HS-5 (cell line): ENCODE results near the gene GRHL3.

Experiments
- DNase-seq: peaks from one replicate; pipeline ENCODE4 v3.0.0-alpha.2; 2012; ENCODE audit warnings: low read depth

Gene GRHL3

GRCh38 chr1:24374891-24375786, 56.0 kb downstream of the GRHL3 start:
- no peak for DNase-seq

- DNase-seq = no peak
Observed at GRCh38 chr1:24379733-24380315, 60.7 kb downstream of the GRHL3 start.

DNA sequence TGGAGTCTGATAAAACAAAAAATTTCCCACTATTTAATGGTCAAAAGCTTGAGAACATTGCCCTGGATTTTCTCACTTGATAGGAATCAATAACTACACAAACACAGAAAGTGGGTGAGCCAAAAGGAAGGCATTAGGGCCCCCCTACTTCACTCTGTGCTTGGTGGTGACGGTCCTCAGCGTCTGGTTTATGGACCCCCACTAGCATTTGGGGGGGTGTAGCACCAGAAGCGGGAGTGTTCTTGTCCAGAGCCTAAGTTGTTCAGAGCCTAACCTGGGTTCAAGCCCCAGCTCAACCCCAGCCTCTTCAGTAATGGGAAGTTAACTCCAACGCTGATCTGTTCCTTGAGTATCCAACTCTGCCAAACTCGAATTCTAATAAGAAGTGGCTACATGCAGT, 61.4 kb downstream of the GRHL3 start:
- DNase-seq = no peak

GRCh38 chr1:24381256-24381655, 62.1 kb downstream of the GRHL3 start:
- no peak for DNase-seq

DNA sequence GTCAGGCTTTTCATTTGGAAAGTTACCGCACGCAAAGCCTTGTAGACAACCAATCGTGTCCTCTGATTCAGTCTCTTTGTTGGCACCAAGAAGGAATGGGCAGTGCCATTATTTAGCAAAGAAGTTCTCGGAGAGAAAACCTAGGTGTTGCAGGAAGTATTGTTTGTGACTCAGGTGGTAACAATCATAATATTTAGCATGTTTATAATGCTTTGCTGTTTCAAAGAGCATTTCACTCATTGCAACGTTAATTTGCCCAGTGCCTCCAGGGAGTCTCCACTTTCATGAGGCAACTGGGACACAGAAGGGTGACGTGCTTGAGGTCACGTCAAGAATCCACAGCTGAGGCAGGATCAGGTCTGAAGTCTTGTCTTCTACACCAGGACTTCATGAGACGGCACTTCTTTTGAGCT, 63.0 kb downstream of the GRHL3 start:
- no peak for DNase-seq

DNA sequence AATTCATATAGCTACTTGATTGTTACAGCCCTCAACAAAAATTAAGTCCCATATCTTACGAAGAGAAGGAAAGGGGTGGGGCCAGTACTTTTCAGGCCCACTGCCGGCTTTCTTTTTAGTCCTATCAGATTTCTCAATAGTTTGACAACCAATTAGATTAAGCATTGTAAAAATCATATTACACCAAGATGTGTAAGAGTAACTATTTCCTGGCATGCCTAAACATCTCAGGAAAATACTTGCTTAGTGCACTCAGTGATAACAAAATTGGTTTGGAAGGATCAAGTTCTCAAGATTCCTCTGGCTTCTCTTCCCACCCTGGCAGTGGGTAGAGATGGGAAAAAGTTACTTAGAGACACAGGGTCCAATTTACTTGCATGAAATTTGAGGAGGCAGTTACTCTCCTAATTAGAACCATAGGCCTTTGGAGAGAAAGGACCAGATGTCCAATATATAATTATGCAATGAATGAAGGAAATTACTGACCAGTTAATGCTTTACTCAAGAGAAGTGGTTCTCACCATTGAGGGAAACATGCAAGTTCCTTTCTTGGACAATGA, 64.3 kb downstream of the GRHL3 start:
- DNase-seq = no peak

- no peak for DNase-seq
Observed at GRCh38 chr1:24384251-24385090, 65.3 kb downstream of the GRHL3 start.

- DNase-seq = no peak
Observed at GRCh38 chr1:24385160-24385940, 66.2 kb downstream of the GRHL3 start.

- no peak for DNase-seq
Observed at GRCh38 chr1:24386241-24386640, 67.1 kb downstream of the GRHL3 start.

DNA sequence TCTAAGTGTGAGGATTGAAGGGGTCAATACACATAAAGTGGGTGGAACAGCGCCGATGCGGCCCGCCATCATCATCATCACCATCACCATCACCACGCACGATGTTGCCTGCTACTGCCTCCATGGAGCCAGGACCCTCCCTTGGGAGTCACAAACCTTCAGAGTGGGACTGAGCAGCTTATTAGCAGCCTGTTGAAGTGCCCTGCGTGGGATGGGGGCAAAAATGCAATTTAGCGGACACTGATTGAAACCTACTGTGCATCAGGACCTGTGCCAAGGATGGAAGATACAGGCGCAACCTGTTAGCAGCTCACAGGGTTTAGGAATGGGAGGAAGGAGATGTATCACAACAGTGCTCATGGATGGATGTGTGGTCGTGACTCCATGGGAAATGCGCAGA, 67.8 kb downstream of the GRHL3 start:
- no peak for DNase-seq

DNA sequence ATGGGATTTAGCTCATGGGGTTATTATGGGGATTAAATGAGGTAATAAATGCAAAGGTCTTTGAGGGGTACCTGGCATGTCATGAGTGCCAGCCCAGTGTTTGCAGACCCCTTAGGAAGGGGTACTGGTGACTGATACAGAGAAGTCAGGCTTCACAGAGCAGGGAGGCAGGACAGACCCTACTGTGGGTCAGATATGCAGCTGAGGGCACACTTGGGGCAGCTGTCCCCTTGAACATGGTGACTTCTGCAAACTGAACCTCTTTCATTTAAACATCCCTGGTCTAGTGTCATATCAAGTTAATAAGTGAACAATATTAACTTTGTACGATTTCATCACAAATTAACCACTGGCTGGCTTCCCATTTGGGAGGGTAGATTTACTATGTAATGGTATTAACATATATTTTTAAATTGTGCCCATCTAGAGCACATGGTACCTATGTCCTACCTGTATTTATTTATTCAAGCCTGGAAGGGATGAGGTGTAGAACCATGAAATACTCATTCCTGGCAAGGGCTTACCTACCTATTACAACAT, 68.5 kb downstream of the GRHL3 start:
- DNase-seq = no peak

DNA sequence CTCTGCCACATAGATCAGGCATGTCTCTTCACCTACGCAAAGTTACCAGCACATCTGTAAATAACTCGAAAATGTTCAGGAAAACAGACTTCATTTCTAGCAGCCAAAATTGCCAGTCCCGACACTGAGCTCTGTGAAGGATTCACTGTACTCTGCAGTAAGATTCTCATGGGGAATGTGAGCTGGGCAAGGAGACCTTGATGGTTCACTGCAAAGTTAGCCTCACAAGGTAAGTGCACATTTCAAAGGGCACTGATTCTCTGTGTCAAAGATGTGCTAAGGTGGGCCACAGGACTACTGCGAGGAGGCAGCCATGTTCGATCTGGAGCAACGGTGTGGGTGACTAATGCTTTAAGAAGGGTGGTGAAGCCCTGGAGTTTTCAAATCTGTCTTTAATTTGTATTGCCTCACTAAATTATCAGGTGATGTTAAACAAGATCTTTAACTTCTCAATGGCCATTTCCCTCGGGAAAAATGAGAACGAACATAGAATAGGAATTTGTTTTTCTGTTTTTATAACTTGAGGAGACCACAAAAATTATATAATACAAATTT, 69.3 kb downstream of the GRHL3 start:
- DNase-seq = no peak

- DNase-seq = no peak
Observed at GRCh38 chr1:24389231-24389678, 70.1 kb downstream of the GRHL3 start.

- DNase-seq = no peak
Observed at GRCh38 chr1:24390924-24391782, 72.0 kb downstream of the GRHL3 start.

DNA sequence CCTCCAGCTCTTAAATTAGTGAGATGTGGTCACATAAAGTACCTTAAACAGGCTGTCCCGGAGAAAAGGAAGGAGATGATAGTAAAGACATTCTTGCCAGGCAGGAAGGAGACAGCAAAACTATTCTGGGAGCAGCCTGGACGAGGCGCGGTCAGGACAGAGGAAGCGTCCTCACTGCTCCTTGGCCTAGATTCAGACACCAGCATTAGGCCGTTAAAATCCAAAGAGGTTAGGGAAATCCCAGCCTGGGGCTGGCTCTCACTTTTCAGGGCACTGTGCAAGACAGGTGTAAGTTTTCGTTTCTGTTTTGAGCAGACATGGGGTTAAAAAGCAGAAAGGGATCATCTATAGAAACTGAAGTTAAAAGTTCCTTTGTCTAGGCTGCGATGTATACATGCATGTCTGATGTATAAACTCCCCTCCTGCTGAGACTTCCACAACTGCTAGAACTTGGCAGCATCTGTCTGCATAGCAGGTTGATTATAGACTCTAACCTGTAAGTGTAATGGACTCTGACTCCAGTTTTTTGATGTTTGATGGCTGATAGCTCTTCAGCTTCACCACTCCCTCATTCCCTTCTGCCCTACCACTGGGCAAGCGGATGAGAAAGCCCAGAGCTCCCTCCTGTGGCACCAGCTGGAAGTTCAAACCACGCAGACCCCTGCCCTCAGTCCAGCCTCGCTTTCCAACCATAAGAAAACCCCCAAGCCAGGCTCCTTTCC, 72.9 kb downstream of the GRHL3 start:
- no peak for DNase-seq

DNA sequence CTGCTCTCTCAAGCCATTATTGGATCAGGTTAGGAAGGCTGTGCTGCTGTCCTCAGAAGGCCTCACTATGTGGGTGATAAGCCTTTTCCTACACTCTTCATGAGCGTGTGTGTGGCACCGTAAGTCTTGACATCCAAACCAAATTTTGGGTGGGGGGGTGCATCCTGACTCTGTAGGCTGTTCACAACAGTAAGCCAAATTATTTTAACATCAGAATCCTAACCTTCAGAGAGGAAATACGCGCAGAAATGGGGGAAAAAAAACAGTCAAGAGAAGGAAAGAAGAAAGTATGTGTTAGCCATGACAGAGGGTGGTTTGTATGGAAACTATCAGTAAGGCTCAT, 73.4 kb downstream of the GRHL3 start:
- DNase-seq = no peak

GRCh38 chr1:24392982-24393650, 74.0 kb downstream of the GRHL3 start:
- DNase-seq = no peak

- no peak for DNase-seq
Observed at GRCh38 chr1:24393892-24394291, 74.7 kb downstream of the GRHL3 start.

DNA sequence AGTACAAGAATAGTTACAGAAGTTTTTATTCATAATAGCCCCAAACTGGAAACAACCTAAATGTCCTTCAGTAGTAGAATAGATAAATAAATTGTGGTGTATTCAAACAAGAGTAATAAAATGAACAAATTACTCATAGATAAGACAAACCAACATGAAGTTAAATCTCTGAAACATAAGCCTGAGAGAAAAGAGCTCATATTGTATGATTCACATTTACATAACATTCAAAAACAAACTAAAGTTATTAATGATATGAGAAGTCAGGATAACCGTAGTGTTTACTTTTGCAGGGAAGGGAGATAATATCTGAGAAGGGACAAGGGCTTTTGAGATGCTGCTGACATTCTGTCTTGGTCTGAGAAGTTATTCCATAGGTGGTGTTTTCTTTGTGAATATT, 80.9 kb downstream of the GRHL3 start:
- no peak for DNase-seq
